ENCODE data around the gene ACBD3.

Gene ACBD3

GRCh38 chr1:226202246-226202645, 15.7 kb upstream of the ACBD3 start:
- in situ Hi-C loops (cut with MboI; ENCODE audit: low sequenced_read_pairs), result no loop called here

- in situ Hi-C loops (cut with MboI; ENCODE audit: low sequenced_read_pairs), result no loop called here
These were observed 14.6 kb upstream of the ACBD3 start for GRCh38 chr1:226201029-226201593.

- in situ Hi-C loops (cut with MboI; ENCODE audit: low sequenced_read_pairs), result loop anchor here (10.0 kb wide), 1 partner anchor 65 kb away; no protein-coding TSS in a partner anchor
These were observed 13.4 kb upstream of the ACBD3 start for GRCh38 chr1:226199971-226200370.

GRCh38 chr1:226195144-226195543, 8.6 kb upstream of the ACBD3 start:
- in situ Hi-C loops (cut with MboI; ENCODE audit: low sequenced_read_pairs), result loop anchor here (10.0 kb wide), 1 partner anchor 60 kb away; no protein-coding TSS in a partner anchor

GRCh38 chr1:226187380-226187779, 839 bp upstream of the ACBD3 start:
- in situ Hi-C loops (cut with MboI; ENCODE audit: low sequenced_read_pairs), result no loop called here

- in situ Hi-C loops (cut with MboI; ENCODE audit: low sequenced_read_pairs), result no loop called here
These were observed 430 bp upstream of the ACBD3 start for GRCh38 chr1:226187019-226187322.

- in situ Hi-C loops (cut with MboI; ENCODE audit: low sequenced_read_pairs), result no loop called here
These were observed 1.2 kb downstream of the ACBD3 start for GRCh38 chr1:226185141-226186036.

GRCh38 chr1:226181996-226182714, 4.4 kb downstream of the ACBD3 start:
- in situ Hi-C loops (cut with MboI; ENCODE audit: low sequenced_read_pairs), result no loop called here

GRCh38 chr1:226176870-226177269, 9.7 kb downstream of the ACBD3 start:
- in situ Hi-C loops (cut with MboI; ENCODE audit: low sequenced_read_pairs), result no loop called here

- in situ Hi-C loops (cut with MboI; ENCODE audit: low sequenced_read_pairs), result no loop called here
These were observed 14.0 kb downstream of the ACBD3 start for GRCh38 chr1:226172589-226172988.

- in situ Hi-C loops (cut with MboI; ENCODE audit: low sequenced_read_pairs), result no loop called here
These were observed 20.2 kb downstream of the ACBD3 start for GRCh38 chr1:226166341-226166740.

- in situ Hi-C loops (cut with MboI; ENCODE audit: low sequenced_read_pairs), result no loop called here
These were observed 22.4 kb downstream of the ACBD3 start for GRCh38 chr1:226164154-226164553.

GRCh38 chr1:226162898-226163297, 23.6 kb downstream of the ACBD3 start:
- in situ Hi-C loops (cut with MboI; ENCODE audit: low sequenced_read_pairs), result no loop called here

GRCh38 chr1:226158983-226159382, 27.6 kb downstream of the ACBD3 start:
- in situ Hi-C loops (cut with MboI; ENCODE audit: low sequenced_read_pairs), result no loop called here

- in situ Hi-C loops (cut with MboI; ENCODE audit: low sequenced_read_pairs), result no loop called here
These were observed 28.1 kb downstream of the ACBD3 start for GRCh38 chr1:226158457-226158856.

GRCh38 chr1:226157761-226158316, 28.7 kb downstream of the ACBD3 start:
- in situ Hi-C loops (cut with MboI; ENCODE audit: low sequenced_read_pairs), result no loop called here

- in situ Hi-C loops (cut with MboI; ENCODE audit: low sequenced_read_pairs), result no loop called here
These were observed 31.9 kb downstream of the ACBD3 start for GRCh38 chr1:226154593-226154992.

- in situ Hi-C loops (cut with MboI; ENCODE audit: low sequenced_read_pairs), result no loop called here
These were observed 36.7 kb downstream of the ACBD3 start for GRCh38 chr1:226149806-226150205.

GRCh38 chr1:226148121-226148648, 38.4 kb downstream of the ACBD3 start:
- in situ Hi-C loops (cut with MboI; ENCODE audit: low sequenced_read_pairs), result no loop called here

GRCh38 chr1:226144045-226144444, 42.5 kb downstream of the ACBD3 start:
- in situ Hi-C loops (cut with MboI; ENCODE audit: low sequenced_read_pairs), result no loop called here

- in situ Hi-C loops (cut with MboI; ENCODE audit: low sequenced_read_pairs), result loop anchor here (10.0 kb wide), 2 partner anchors 59 to 61 kb away; no protein-coding TSS in a partner anchor
These were observed 50.8 kb downstream of the ACBD3 start for GRCh38 chr1:226135709-226136108.

All from HL-60/S4 (cell line).